ENCODE results near the gene SSTR1. TPM values are rescaled to one million over a fixed set of nuclear protein-coding genes. Genes with fewer than 3 reads are reported as not detected.

SSTR1 gene
- total RNA-seq, 1 donor from 2014 or later: 0.69 TPM

DNA sequence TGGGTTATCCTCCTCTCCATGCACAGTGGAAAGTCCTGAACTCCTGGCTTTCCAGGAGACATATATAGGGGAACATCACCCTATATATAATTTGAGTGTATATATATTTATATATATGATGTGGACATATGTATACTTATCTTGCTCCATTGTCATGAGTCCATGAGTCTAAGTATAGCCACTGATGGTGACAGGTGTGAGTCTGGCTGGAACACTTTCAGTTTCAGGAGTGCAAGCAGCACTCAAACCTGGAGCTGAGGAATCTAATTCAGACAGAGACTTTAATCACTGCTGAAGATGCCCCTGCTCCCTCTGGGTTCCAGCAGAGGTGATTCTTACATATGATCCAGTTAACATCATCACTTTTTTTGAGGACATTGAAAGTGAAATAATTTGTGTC is 4.4 kb downstream of the SSTR1 start:
- H3K36me3 ChIP-seq: no peaks in the 10 kb centered on the region
- H3K27me3 ChIP-seq (ENCODE audit: low read depth): peaks cover 53% of the 10 kb centered on the region
- H3K9me3 ChIP-seq (replicated peaks): no peaks in the 10 kb centered on the region
- H3K4me1 ChIP-seq: peaks cover 37% of the 10 kb centered on the region
- H3K4me3 ChIP-seq: peak overlapping the region; percentile 65
- no peak for DNase-seq
- no peak for TF ChIP-seq CTCF (IDR thresholded peaks at IDR 0.05; ENCODE audit: borderline replicate concordance)
- intact Hi-C loops (cut with micrococcal nuclease): no loop called here
- H3K27ac ChIP-seq (replicated peaks): no peak overlapping the region

DNA sequence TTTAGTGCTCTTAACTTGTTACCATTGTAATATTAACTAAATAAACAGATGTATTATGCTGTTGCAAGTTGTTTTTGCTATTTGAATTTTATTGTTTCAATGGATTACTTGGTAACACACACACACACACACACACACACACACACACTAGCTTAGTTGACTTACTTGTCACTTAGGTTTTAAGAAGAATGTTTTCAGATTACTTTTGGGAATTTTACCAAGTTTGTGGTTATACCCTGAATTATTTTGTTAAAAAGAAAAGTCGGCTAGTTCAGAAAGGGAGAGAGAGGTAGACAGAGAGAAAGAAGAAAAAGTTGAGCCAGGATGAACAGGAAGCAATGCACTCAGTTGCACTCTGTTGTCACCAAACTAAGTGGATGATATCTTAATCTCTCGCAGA is 5.3 kb downstream of the SSTR1 start:
- intact Hi-C loops (cut with micrococcal nuclease): no loop called here
- no peak for TF ChIP-seq CTCF (IDR thresholded peaks at IDR 0.05; ENCODE audit: borderline replicate concordance)
- H3K27ac ChIP-seq (replicated peaks): no peak overlapping the region

GRCh38 chr14:38217553-38217952 is 9.8 kb downstream of the SSTR1 start:
- Histone ChIP-seq H3K27me3 (ENCODE audit: low read depth) (no peaks in the 10 kb centered on the region), H3K9me3 (replicated peaks) (no peaks in the 10 kb centered on the region), H3K4me1 (no peaks in the 10 kb centered on the region), H3K4me3 (no peak overlapping the region), H3K27ac (replicated peaks) (no peak overlapping the region), H3K36me3 (no peaks in the 10 kb centered on the region)
- DNase-seq: no peak
- intact Hi-C loops (cut with micrococcal nuclease): no loop called here
- TF ChIP-seq CTCF (IDR thresholded peaks at IDR 0.05; ENCODE audit: borderline replicate concordance): no peak

More for the DNA sequence above, 5.3 kb downstream of the SSTR1 start:
- Histone ChIP-seq H3K9me3 (replicated peaks) (no peaks in the 10 kb centered on the region), H3K36me3 (no peaks in the 10 kb centered on the region), H3K4me1 (peaks cover 31% of the 10 kb centered on the region), H3K27me3 (ENCODE audit: low read depth) (peaks cover 44% of the 10 kb centered on the region), H3K4me3 (no peak overlapping the region)
- DNase-seq: no peak

GRCh38 chr14:38221077-38221476 is 13.4 kb downstream of the SSTR1 start:
- Histone ChIP-seq H3K9me3 (replicated peaks) (no peaks in the 10 kb centered on the region), H3K36me3 (no peaks in the 10 kb centered on the region), H3K27ac (replicated peaks) (no peak overlapping the region), H3K4me1 (no peaks in the 10 kb centered on the region), H3K27me3 (ENCODE audit: low read depth) (no peaks in the 10 kb centered on the region), H3K4me3 (no peak overlapping the region)
- no peak for TF ChIP-seq CTCF (IDR thresholded peaks at IDR 0.05; ENCODE audit: borderline replicate concordance)
- intact Hi-C loops (cut with micrococcal nuclease): no loop called here
- DNase-seq: no peak

DNA sequence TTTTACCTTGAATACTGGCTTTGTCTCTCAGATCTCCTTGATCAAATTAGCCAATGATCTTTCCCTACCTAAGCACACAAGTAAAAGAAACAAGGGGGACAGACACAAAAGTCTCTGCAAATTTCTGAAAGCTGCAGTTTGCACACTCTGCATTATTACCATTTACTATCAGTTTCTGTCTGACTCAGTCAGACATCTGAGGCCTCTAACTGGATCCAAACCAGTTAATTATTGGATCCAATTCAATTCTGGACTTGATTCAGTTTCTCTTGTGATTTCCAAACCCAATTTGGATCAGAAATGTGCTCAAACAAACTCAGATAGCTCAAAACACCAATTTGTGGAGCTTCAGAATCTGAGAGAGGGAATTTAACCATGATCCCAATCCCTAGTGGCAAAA is 16.6 kb downstream of the SSTR1 start:
- no peak overlapping the region for H3K4me3 ChIP-seq
- no peak overlapping the region for H3K27ac ChIP-seq (replicated peaks)
- no peaks in the 10 kb centered on the region for H3K27me3 ChIP-seq (ENCODE audit: low read depth)
- no peaks in the 10 kb centered on the region for H3K9me3 ChIP-seq (replicated peaks)
- TF ChIP-seq CTCF (IDR thresholded peaks at IDR 0.05; ENCODE audit: borderline replicate concordance): no peak
- intact Hi-C loops (cut with micrococcal nuclease): no loop called here
- no peaks in the 10 kb centered on the region for H3K36me3 ChIP-seq
- H3K4me1 ChIP-seq: no peaks in the 10 kb centered on the region
- DNase-seq: no peak

- Histone ChIP-seq H3K4me1 (no peaks in the 10 kb centered on the region), H3K36me3 (no peaks in the 10 kb centered on the region), H3K27me3 (ENCODE audit: low read depth) (no peaks in the 10 kb centered on the region), H3K9me3 (replicated peaks) (no peaks in the 10 kb centered on the region), H3K27ac (replicated peaks) (no peak overlapping the region), H3K4me3 (no peak overlapping the region)
- no peak for DNase-seq
- intact Hi-C loops (cut with micrococcal nuclease): no loop called here
- TF ChIP-seq CTCF (IDR thresholded peaks at IDR 0.05; ENCODE audit: borderline replicate concordance): no peak
Observed at GRCh38 chr14:38225946-38226345, 18.2 kb downstream of the SSTR1 start.
